AG08395 (cell line): Measurements from ENCODE around the gene ITIH1.
A peak's percentile ranks its signal among the peaks of the same experiment; 100 is the strongest.
"Not testable (repeated sequence)": the region's sequence is repeated elsewhere in the genome, so short reads cannot be mapped to it uniquely, and the experiment has no call there.

Experiments
- DNase-seq: peaks from one replicate; pipeline ENCODE4 v3.0.0; 2012; ENCODE audit warnings: mixed read lengths, low spot score

The ITIH1 gene

GRCh38 chr3:52774066-52774713, 3.2 kb upstream of the ITIH1 start:
- DNase-seq, result no peak

- DNase-seq, result no peak
Observed at GRCh38 chr3:52774901-52775864, 2.2 kb upstream of the ITIH1 start.

GRCh38 chr3:52775877-52776276, 1.5 kb upstream of the ITIH1 start:
- DNase-seq, result no peak

- not testable (repeated sequence) for DNase-seq
Observed at GRCh38 chr3:52776486-52776885, 913 bp upstream of the ITIH1 start.

GRCh38 chr3:52777959-52778805, 783 bp downstream of the ITIH1 start:
- no peak for DNase-seq

- DNase-seq, result no peak
Observed at GRCh38 chr3:52779011-52779836, 1.8 kb downstream of the ITIH1 start.

- DNase-seq, result no peak
Observed at GRCh38 chr3:52779837-52780585, 2.6 kb downstream of the ITIH1 start.

GRCh38 chr3:52781741-52782140, 4.3 kb downstream of the ITIH1 start:
- no peak for DNase-seq

- DNase-seq, result no peak
Observed at GRCh38 chr3:52782412-52783210, 5.2 kb downstream of the ITIH1 start.

GRCh38 chr3:52783211-52783555, 5.8 kb downstream of the ITIH1 start:
- DNase-seq, result no peak

GRCh38 chr3:52784021-52784621, 6.7 kb downstream of the ITIH1 start:
- DNase-seq, result no peak

- DNase-seq, result no peak
Observed at GRCh38 chr3:52784931-52785590, 7.7 kb downstream of the ITIH1 start.

GRCh38 chr3:52786330-52787215, 9.2 kb downstream of the ITIH1 start:
- no peak for DNase-seq

GRCh38 chr3:52787246-52787645, 9.8 kb downstream of the ITIH1 start:
- no peak for DNase-seq

- peak; percentile 44 for DNase-seq
Observed at GRCh38 chr3:52787672-52788625, 10.6 kb downstream of the ITIH1 start.

GRCh38 chr3:52788890-52789745, 11.7 kb downstream of the ITIH1 start:
- no peak for DNase-seq
